Amniotic epithelial cell (primary cell): ENCODE measurements around the gene VWF.
A peak's percentile ranks its signal among the peaks of the same experiment; 100 is the strongest.
"Not testable (repeated sequence)": the region's sequence is repeated elsewhere in the genome, so short reads cannot be mapped to it uniquely, and the experiment has no call there.

ENCODE experiments used
- DNase-seq: peaks from one replicate; pipeline ENCODE4 v3.0.0-alpha.2; 2010; ENCODE audit warnings: low read depth

VWF gene

DNA sequence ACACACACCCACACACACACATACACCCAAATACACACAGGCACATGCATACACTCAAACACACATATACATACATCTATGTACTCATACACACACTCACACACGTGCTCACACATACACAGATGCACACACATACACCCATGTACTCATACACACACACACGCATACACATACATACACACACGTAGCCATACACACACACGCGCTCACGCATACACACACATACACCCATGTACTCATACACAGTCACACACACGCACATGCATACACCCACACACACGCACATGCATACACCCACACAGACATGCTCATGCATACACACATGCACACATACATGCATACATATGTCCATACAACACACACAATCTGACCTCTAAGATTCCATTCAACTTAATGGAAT is 91.7 kb downstream of the VWF start:
- no peak for DNase-seq

DNA sequence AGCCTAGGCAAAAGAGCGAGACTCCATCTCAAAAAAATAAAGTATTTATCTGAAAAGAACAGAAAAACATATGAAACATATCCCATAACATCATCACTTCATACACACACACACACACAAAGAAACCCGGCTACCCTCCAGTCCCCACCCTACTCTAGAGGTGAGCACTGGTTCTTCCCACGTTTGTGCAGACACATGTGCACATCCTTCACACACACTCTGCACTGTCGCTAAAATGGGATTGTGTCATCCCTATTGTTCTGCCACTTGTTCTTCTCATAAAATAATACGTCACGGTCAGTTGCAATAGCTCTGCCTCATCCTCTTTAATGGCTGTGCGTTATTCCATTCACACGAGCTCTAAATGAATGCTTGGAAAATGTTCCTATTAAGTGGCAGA is 93.5 kb downstream of the VWF start:
- DNase-seq: no peak

DNA sequence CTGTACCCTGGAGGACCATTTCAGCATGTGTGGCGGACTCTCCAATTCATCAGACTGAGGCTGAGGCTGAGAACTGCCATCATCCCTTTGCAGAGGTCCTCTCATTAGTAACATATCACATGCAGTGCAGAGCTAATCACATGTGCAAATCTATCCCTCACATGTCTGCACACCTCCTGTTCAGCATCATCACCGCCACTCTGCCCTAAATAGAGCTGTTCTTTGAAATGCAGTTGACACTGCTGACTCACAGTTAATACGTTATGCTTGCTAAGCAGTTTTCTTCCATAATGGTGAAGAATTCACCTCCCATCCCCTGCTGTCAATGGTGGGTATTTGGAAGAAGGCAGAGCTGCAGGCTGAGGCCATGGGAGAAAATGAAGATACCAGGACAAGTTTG is 94.4 kb downstream of the VWF start:
- no peak for DNase-seq

DNA sequence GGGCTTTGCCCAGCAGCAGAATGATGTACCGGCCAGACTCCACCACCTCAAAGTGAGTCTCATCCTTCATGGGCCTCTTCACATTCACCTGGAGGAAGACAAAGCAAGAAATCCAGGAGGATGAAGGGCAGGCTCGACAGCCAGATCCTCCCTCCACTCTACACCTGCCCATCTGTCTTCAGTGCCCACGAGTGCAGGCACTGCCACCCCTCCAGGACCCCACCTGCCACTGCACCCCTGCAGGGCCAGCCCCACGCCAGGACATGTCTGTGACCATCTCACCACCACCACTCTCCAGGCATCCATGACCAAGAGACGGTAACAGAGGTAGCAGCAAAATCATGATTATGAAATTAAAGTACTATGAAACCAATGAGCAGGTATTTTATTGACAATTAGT is 95.1 kb downstream of the VWF start:
- DNase-seq: no peak

DNA sequence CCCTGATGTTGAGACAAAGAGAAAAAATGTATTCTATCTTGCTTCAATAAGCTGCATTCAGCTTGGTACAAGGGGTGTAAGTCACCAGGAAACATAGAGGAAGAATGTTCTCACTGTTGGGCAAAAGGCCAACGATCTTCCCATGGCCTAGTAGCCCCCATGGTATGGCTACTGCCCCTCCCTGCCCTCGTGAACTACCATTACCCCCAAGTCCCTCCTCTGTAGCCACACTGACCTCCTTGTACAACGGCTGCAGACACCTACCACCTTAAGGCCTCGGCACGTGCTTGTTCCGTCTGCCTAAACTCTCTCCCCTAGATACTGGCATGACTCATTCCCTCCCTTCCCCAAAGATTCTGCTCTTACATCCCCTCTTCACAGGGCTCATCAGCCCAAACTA is 97.5 kb downstream of the VWF start:
- no peak for DNase-seq

DNA sequence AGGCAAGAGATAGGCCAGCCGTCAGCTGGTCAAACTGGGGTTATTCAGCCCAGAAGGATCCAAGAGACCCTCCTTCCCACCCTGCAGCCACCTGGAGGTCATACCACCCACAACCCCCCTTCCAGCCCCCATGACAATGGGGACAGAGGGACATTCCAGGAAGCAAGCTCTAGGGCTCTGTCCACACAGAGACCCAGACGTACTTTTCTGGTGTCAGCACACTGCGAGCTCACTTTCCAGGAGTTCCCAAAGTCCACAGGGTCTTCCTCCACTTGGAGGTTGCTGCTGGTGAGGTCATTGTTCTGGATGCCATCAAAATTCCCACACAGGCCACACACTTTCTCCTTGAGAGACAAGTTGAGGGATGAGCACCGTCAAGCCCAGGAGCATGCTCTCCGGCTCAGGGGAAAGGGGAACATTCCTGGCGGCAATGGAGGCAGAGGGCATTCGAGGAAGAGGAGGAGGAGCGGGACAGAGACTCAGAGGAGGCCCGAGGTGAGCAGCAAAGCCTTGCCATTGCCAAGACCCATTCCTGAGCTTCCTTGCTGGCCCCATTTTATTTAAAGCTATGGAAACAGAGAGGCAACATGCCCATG is 98.7 kb downstream of the VWF start:
- not testable (repeated sequence) for DNase-seq

DNA sequence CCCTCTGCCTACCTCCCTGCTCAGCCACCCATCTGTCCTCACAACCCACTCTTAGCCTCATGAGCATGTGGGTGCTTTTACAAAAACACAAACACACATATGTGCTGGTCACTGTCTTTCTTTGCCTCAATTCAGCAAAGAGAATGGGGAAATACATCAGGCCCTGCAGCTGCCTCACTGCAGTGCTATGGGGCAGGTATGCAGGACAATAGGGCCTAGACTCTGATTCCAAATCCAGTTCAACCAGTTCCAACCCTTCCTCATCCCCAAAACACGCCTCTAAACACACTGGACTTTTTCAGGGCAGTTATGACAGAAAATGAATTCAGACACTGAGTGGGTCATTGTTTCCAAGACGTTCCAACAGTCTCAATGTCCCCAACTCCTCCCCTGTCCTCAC is 100.4 kb downstream of the VWF start:
- DNase-seq: not testable (repeated sequence)

DNA sequence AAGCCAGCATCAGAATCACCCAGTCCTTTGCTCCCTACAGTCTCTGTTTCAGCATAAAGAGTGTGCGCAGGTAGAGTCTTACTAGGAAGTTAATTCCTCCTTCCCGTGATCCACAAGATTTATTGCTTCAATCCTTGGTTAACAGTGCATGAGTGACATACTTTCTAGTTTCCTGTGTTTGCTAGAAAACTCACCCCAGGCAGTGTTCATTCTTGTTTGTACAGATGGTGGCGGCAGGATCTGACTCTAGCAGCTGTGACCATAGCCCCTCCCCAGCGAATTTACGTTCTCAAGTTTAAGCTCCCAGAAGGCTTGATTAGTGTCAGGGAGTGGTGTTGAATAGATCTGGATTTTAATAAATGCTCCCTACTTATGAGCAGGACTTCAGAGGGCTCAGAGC is 103.5 kb downstream of the VWF start:
- no peak for DNase-seq

DNA sequence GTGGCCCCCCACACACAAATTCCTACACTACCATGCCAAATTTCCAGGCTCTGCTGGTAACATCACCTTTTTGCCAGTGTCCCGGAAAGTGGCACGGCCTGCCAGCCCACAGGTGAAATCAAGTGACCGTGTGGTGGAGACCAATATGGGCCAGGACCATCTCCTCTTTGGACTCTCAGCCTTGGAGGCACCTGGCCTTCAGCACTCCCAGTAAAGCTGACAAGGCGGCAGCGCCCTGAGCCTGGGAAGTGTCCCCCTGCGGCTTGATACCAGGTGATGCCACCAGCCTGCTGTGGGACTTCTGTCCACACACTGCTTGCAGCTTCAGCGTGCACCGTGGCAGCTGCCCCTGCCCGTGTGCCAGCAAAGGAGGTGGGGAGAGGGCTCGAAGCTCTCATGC is 104.0 kb downstream of the VWF start:
- DNase-seq: not testable (repeated sequence)

DNA sequence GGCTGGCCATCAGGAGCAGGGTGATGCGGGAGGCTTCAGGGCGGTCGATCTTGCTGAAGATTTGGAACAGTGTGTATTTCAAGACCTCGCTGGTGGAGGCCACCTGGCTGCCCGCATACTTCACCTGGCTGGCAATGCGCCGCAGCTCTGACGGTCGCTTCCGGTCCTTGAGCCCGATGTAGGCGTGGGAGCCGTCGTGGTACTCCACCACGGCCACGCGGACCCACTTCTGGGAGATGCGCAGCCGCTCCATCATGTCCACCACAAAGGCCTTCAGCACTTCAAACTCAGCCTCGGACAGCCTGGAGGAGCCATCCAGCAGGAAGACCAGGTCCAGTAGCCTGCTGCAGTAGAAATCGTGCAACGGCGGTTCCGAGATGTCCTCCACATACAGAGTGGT is 105.2 kb downstream of the VWF start:
- DNase-seq: not testable (repeated sequence)

DNA sequence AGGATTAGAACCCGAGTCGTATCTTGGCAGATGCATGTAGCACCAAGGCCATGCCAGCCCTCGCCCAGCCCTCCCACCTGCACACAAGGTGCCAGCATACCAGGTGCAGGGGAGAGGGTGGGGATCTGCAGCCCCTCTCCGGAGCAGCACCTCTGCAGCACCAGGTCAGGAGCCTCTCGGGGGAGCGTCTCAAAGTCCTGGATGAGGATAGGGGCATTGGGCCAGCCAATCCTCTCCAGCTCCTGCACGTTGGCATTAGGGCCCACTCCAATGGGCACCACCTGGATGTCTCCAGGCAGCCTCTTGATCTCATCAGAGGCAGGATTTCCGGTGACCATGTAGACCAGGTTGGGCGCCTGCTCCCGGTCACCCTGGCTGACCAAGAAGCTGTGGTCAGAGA is 106.2 kb downstream of the VWF start:
- no peak for DNase-seq

DNA sequence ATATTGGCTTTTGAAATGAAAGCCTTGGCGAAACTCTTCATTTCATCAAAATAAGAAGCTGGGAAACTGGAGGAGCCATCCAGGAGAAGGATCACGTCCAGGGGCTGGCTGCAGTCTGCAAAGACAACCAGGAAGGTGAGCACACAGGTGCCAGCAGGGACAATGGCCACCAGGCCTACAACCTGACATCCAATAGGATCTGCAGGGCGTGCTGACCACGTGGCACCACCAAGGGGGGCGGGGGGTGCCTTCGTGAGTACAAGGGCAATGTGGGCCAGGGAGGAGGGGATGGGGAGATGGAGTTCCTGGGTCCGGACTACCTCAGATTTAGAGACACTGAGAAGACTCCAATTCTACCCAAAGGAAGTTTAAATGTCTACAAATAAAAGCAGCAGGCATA is 107.7 kb downstream of the VWF start:
- DNase-seq: no peak

DNA sequence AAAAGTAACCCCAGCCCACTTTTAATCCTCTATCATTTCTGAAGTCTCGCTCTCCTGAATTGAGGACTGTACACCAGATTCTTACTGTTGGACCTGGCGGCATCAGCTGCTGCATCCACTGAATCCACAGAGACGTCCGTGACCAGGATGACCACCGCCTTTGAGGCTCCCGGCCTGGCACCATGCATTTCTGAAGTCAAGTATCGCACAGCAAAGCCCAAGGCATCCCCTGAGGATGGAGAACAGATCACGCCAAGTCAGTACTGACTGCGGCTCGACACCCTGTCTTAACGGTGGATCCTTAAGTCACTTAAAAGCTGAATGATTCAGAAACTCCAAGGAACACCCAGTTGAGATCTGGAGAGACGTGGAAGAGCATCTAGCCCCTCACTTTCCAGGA is 108.5 kb downstream of the VWF start:
- DNase-seq: not testable (repeated sequence)

DNA sequence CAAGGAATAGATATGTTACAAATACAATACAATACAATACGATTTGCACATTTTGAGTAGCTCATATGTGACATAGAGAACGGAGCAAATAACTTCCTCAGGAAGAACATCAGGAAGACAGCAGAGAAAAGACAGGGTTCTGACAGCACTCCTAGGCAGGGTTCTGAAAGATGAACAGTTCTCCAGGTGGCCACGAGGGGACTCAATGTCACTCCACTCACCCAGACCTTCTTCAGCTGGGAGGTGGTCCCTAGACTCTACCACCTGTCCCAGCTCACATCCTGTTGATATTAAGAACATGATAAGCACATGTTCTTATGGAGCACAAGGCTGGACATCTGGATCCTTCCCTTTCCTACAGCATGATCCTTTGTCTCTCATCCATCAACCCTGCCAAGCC is 109.2 kb downstream of the VWF start:
- not testable (repeated sequence) for DNase-seq

DNA sequence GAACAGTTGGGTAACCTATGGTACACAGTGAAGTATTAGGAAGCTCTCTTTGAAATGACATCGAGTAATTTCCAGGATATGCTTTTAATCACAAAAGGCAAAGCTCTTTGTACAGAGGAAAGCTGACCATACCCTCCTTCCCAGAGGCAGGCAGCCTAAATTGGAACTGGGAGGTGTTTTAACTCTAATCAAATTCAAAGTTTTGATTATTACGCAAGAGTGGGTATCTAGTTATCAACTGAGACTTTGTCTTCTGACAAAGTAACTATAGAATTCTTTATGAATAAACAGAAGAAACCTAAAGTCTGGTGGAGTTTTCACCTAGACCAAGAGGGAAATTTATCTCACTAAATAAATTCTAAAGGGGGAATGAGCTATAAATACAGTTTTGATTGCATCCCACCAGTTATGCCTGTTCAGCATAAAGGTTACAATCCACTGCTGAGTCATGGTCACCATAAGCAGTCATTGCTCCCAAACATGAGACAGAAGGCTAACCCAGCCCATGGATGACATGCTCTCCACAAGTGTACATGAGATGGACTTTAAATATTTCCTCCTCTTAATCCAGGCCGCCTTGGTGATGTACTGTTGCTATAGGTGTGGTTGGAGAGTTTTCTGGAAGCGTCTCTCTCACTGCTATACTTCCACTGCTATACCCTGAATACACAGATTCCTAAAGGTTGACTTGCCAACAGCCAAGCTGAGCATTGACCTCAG is 113.7 kb downstream of the VWF start:
- DNase-seq: not testable (repeated sequence)

DNA sequence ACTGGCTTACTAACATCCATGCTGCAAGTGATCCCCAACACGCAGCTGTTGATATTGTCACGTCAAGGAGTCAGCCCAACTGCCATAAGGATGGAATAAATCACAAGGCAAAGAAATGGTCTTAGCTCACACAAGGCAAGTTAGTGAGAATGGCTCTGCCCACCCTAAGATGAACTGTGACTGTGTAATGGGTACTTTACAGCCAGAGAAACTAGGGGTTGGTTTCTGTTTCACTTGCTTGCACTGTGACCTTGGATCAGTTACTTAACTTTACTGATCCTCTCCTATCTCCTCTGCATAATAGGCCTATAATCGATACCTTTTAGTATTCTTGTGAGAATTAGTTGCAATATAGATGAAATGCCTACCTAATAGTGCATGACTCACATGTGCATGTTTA is 127.2 kb downstream of the VWF start:
- no peak for DNase-seq

DNA sequence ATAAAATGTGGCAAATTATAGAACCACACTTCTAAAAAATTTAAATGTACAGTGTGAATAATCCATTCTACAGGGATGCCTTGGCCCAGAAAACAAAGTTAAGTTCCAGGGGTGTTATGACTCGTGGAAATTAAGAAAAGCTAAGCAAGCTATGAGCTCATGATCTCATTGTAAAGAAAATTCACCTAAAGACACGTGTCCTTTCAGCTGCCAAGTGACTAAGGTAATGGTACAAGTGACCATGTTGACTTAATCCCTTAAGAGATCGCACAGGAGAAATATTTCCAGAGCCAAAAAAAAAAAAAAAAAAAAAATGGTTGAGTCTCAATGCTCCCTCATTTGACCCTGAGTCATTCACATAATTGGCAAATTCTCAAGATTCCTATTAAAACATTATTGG is 128.0 kb downstream of the VWF start:
- DNase-seq: no peak

DNA sequence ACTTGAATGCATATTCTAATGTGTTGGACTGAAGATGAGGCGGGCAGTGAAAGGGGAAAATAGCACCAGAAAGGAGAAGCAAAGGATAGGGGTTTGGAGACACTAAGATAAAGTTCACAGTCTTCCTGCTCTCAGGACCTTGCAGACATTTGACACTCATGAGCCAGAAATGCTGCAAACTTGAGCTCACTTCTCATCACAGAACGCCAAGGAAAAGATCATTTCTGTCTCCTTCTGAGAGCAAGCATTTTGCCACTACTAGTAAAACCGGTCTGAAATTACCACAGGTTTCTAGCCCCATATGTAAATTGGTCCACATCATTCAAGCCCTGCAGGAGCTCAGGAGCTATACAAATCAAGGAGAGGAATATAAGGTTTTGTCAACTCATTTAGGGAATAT is 134.8 kb downstream of the VWF start:
- no peak for DNase-seq

DNA sequence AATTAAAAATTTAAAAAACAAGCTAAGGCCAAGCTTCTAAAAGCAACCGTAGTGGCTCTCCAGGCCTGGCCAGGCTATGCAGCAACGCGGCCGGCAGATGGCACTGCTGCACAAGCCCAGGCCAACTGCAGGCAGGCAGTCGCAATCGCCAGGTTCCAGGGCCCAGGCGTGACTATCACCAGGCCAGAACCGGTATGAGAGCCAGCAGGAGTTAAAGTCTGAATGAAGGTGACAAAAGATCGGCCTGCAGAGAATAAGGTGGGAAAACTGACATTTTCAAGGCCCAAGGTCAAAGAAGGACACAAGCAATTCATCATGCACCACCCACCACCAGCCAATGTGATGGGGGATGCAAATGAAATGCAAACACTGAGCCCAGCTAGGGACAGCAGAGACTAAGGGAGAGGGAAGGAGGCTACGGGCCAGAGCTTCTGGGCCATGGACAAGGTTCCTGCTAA is 135.8 kb downstream of the VWF start:
- peak; percentile 51 for DNase-seq

DNA sequence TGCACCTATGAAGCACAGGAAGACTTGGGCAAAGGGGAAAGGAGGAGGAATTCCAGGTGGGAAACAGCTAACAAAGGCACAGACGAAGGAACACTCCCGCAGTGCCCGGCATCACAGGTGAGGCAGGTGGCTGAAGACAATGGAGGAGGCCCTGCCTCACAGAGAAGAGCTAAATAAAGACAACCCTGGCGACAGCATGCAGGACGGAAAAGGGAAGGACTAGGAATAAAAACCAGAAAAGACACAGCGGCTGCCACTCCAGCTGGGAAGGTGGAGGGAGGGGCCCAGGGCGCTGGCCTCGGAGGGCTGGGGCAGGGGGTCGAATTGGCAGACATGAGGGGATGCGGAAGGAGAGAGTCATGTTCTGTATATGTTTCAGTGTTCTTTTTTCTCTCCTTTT is 136.4 kb downstream of the VWF start:
- DNase-seq: no peak

DNA sequence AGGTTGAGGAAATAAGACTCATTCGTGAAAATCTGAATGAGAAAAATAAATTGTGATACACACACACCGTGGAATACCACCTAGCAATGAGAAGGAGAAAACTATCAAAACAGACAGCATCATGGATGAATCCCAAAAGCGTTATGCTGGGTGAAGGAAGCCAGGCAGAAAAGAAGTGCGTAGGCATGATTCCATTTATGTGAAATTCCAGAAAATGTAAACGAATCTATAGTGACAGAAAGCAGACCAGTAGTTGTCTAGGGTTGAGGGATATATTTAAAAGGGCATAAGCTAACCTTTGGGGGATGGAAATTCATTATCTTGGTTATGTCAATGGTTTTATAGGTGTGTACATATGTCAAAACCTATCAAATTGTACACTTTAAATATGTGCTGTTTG is 136.9 kb downstream of the VWF start:
- no peak for DNase-seq

DNA sequence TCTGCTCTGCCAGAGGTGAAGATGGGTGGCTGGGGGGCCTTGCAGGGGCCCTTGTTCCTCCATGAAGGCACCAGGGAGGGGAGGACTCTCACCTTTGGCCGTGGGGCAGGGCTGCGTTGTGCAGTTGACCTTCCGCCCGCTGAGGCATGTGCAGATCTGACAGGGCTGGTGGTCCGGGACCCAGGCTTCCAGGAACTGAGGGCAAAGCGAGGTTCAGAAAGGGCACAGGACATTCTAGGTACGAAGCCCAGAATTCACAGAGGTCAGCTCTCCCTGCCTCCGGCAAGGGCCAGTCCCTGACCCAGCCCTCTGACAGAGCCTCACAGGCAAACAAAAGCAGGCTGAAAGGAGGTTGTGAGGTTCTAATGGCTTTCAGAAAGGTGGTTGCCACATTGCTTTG is 139.0 kb downstream of the VWF start:
- no peak for DNase-seq

DNA sequence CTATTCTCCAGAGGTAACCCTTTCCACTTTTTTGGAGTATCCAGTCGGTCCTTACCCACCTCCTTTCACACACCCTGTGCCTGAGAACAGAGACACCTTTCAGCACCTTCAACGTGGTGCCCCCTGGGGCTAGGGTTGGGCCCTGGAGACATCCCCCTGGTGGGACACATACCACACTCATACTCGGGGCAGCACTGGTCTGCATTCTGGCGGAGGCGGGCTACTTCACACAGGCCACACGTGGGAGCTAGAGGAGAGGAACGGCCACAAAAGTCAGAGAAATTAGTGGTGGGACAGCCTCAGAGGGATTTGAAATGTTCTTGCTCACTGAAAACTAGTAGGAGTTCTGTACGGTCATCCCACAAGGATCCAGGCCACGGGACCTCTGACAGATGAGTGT is 139.6 kb downstream of the VWF start:
- no peak for DNase-seq

DNA sequence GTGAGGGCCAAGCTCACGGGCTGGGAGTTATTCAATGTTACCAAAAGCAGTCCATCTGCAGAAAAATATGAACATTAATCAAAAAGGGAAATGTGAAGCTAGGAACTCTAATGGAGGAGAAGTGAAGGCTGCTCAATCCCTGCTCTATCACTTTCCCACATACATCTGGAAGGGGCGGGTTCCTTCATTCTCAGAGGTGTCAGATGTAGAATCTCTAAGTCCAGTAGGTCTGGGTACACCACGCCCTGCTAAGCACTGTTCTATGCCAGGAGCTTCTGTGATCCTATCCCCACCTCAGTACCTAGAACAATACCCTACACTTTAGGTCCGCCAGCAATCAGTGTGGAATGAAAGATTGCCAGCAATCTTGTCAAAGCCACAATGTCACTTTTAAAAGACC is 142.4 kb downstream of the VWF start:
- DNase-seq: no peak
